NCI-H1105 treated with DMSO at 0.1 percent for 48 hours (cell line): ENCODE measurements around the gene PIAS4.

Experiments
- DNase-seq: peaks from one replicate; lab custom pipeline; 2025; lab: John Stamatoyannopoulos, UW

The PIAS4 gene

DNA sequence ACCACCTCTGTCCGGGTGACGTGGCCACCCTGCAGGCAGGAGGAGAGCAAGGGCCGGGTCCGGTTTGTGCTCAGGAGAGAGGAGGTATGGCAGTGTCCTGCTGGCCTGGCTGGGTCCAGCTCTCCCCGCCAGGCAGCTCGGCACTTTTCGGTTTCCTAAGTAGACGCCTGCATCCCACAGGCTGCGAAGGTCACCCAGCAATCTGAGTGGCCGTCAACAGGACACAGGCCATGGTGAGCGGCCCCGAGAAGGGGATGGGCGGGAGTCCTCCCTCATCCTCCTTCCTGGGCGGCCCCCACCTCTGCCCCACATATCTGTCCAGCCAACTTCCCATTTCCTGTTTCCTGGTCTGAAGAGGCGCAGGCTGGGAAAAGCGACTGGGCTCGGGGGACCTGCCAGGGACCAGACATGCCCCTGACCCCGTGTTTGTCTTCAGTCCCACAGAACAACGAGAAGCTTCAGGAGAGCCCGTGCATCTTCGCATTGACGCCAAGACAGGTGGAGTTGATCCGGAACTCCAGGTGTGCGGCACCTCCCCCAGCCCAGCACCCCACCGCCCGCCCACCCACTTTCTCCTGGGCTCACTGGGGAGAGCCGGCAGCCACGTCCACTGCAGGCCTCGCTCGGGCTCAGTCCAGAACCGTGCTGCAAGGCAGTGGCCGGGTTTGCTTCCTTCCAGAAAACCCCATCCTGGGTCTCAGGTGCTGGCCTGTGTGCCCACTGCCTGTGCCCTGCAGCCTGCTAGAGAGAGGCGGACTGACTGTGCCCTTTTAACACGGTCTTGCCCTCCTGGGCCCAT lies 16.3 kb downstream of the PIAS4 start:
- DNase-seq: no peak

DNA sequence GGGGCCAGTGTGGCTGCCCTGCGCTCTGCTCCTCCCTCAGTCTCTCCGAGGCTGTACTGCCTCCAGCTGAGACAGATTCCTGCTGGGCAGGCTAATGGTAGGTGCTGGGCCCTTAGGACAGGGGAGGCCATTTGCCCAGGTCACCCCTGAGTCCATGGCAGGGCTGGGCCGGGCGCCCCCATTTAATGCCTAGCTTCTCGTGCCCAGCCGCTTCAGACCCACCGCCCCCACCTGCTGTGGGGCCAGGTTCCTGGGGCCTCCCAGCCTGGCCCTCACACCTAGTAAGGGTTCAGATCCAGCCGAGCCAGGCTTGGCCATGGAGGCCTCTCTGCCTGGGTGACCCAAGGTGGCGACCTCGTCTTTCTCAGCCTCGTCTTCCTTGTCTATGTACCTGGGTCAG lies 17.8 kb downstream of the PIAS4 start:
- DNase-seq: no peak

- no peak for DNase-seq
Measured at GRCh38 chr19:4027146-4027545, 19.6 kb downstream of the PIAS4 start.

GRCh38 chr19:4028334-4029246 lies 21.1 kb downstream of the PIAS4 start:
- no peak for DNase-seq

GRCh38 chr19:4029247-4029614 lies 21.7 kb downstream of the PIAS4 start:
- DNase-seq: no peak

DNA sequence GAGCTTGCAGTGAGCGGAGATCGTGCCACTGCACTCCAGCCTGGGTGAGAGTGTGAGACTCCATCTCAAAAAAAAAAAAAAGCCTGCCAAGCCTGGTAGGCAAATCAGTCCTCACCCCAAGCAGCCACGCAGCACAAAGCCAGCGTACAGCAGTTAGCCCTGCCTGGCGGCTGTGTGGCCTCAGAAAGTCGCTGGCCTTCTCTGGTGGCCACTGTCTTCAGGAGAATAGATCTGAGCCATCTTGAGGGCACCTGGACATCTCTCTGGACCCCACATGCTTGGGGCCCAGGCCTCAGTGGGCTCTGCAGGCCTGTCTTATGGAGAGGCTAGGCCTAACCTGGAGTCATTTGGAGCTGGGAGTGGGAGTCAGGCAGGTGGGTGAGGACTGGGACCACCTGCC lies 23.0 kb downstream of the PIAS4 start:
- no peak for DNase-seq

- DNase-seq: no peak
Measured at GRCh38 chr19:4030981-4031380, 23.4 kb downstream of the PIAS4 start.

DNA sequence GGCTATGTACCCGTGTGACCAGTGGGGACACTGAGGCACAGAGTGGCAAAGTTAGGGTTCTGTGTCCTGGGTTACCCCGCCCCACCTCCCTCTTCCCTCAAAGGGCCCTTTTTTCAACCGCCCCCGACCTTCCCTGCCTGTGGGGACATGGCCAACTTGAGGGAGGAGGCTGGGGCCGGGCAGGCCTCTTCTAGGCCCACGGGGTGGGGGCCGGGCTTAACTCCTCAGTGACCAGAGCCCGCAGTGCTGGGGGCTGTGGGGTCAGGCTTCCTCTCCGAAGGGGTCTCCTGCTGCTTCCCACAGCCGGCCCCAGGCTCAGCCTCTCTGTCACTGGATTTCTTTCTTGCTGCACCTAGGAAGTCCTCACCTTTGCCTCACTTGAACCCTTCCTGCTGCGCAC lies 23.9 kb downstream of the PIAS4 start:
- no peak for DNase-seq

GRCh38 chr19:4032436-4032835 lies 24.9 kb downstream of the PIAS4 start:
- DNase-seq: no peak

- no peak for DNase-seq
Measured at GRCh38 chr19:4033028-4033956, 25.8 kb downstream of the PIAS4 start.

DNA sequence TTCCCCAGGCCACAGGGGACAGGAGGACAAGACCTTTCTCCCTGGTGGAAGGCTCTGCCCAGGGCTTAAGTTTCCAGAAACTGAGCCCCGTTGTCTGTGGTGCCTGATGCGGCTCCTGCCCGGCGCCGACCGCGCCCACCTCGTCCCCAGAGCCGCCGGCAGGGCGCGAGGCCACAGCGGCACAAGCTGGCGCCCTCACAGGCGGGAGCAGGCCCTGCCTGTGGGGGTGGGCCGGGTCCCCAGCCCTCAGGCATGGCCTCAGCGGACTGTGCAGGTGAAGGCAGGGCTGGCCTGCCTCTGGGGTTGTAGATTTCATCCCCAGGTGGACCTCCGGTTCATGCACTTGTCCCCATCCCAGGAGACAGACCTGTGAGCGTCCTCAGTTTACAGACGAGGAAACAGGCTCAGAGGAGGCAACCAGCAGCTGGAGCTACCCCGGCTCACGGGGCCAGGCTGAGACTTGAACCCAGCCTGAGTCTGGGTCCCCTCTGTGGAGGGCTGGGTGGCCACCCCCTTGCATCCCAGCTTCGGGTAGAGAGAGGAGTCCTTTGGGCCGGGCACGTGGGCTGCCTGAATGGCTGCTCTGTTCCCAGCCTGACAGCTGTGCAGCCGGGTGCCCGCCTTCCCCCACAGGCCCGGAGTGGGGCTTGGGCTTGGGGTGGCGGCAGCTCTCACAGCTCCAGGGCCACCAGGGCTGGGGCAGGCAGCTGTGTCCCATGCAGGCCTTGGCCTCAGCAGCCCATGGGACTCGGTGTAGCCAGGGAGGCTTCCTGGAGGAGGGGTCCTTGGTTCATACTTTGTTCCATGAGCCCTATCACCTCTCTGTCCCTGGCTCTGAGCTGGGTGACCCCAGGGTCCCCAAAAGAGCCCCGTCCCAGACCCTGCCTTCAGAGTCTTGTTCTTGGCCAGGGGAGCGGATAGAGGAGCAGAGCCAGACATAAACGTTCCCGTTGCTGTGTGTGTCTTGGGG lies 26.8 kb downstream of the PIAS4 start:
- DNase-seq: no peak

DNA sequence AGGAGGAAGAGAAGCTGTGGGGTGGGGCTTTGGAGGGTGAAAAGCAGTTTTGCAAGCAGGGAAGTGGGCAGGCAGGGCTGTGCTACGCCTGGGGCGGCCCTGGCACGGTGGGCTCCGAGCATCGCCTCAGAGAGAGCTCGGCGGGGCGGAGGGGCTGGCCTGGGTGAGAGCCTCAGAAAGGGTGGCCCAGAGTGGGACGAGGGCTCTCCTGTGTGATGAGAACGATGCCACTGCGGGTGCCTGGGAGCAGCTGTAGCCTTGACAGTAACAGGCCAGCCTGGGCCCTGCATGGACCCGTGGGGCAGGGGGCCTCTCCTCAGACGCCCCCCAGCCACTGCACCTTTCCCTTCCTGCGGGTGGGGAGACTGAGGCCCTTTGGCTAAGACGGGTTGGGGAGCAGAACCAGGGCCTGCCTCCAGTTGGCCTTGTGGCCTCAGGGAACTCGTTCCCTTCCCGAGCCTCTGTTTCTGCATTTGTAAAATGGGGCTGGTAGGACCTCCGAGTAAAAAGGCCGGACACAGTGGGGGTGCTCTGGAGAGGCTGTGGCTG lies 27.6 kb downstream of the PIAS4 start:
- no peak for DNase-seq

GRCh38 chr19:4035582-4035981 lies 28.0 kb downstream of the PIAS4 start:
- no peak for DNase-seq

DNA sequence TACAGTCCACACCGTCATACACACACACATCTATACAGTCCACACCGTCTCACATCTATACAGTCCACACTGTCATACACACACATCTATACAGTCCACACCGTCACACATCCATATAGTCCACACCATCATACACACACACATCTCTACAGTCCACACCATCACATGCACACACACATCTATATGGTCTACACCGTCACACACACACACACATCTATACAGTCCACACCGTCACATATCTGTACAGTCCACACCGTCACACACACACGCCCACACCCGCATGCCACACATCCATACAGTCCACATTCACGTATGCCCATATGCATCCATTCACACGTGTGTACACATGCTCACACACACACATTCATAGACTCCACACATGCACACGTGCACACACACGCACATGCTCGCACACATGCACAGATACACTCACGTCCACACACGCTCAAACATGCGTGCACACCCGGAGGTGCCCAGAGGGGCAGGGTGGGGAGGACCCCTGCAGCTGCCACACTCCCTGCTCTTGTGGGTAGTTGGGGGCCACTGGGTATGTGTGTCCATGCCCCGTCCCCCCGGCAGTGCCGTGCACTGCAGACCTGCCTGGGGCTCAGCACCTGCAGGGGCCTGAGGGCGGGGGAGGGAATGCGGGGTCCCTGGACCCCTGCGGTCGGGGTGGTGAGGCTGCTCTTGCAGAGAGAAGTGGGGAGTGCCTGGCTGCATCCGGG lies 29.2 kb downstream of the PIAS4 start:
- no peak for DNase-seq

DNA sequence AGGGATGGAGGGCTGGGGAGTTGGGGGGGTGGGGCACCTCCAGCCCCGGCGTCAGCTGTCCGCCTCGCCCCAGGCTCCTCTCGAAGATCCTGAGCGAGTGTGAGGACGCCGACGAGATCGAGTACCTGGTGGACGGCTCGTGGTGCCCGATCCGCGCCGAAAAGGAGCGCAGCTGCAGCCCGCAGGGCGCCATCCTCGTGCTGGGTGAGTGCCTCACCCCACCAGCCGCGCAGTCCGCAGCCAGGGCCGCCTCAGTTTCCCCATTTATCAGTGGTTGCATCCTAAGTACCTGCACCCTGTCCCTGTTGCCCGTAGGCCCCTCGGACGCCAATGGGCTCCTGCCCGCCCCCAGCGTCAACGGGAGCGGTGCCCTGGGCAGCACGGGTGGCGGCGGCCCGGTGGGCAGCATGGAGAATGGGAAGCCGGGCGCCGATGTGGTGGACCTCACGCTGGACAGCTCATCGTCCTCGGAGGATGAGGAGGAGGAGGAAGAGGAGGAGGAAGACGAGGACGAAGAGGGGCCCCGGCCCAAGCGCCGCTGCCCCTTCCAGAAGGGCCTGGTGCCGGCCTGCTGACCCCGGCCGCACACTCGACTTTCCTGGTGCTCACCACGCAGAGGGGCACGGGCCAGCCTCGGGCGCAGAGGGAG lies 29.9 kb downstream of the PIAS4 start:
- no peak for DNase-seq

GRCh38 chr19:4038057-4038456 lies 30.5 kb downstream of the PIAS4 start:
- DNase-seq: no peak

GRCh38 chr19:4038661-4039423 lies 31.3 kb downstream of the PIAS4 start:
- no peak for DNase-seq

DNA sequence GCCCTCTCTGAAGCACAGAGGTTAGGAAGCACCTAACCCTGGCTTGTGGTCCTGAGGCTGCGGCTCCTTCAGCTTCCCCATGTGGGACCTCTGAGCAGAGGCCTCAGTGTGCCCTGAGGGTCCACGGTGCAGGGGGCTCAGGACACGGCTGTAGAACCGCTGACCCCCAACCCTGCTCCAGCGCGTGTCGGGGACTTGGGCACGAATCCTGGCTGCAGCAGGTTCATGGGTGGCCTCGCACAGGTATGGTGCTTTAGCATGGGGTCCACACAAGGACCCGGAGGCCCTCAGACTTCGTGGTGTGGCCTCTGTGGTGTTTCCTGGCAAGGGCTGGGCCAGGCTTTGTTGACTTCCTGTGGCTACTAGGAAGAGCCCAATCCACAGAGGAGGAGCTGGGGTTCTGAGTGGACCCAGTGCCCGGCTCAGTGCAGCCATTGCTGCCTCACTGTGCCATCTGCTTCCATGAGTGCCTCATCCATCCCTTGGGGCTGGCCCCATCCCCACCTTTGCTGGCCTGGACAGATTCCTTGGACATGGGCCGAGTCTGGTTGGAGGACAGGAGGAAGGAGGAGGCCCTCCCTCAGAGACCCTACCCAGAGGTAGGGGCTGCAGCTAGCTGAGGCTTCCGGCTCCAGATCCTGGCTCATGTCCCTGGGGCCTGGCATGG lies 34.7 kb downstream of the PIAS4 start:
- DNase-seq: no peak
